ENCODE data around the gene PEF1. TPM values are rescaled to one million over a fixed set of nuclear protein-coding genes. Genes with fewer than 3 reads are reported as not detected.

PEF1 gene
- total and polyA plus RNA-seq, 2 donors (not counting 1 experiment from before 2014, with no cell fraction given): 36.7 to 49.4 TPM

GRCh38 chr1:31679676-31680230, 35.1 kb upstream of the PEF1 start:
- Histone ChIP-seq H3K9me3 (ENCODE audit: control extremely low read depth in 1 of 3, control insufficient read depth in 2 of 3, insufficient read depth in 1 of 3, low read length in 2 of 3) (no peaks in the 10 kb centered on the region), H4K20me1 (ENCODE audit: control insufficient read depth, insufficient read depth, low read length, poor library complexity, severe bottlenecking) (no peaks in the 10 kb centered on the region), H3K79me2 (ENCODE audit: control insufficient read depth, insufficient read depth, low read length) (no peaks in the 10 kb centered on the region), H3K4me1 (ENCODE audit: control insufficient read depth in 2 of 2, insufficient read depth in 2 of 2, low read length in 2 of 2) (no peaks in the 10 kb centered on the region), H3K36me3 (replicated peaks in 1 of 2; ENCODE audit: control extremely low read depth in 1 of 2, control insufficient read depth in 1 of 2, extremely low read depth in 1 of 2, insufficient read depth in 2 of 2, low read length in 1 of 2) (no peaks in the 10 kb centered on the region), H3K27me3 (replicated peaks in 1 of 4; ENCODE audit: control extremely low read depth in 1 of 4, control insufficient read depth in 3 of 4, insufficient read depth in 4 of 4, low read length in 3 of 4) (peaks cover 0 to 14% (median 0%) of the 10 kb centered on the region in 4 experiments), H2AFZ (ENCODE audit: insufficient read depth, low read depth, low read length, poor library complexity, severe bottlenecking) (no peak overlapping the region), H3K4me2 (replicated peaks; ENCODE audit: low read depth, low read length, poor library complexity, severe bottlenecking) (no peak overlapping the region), H3K4me3 (ENCODE audit: control extremely low read depth in 1 of 5, extremely low read depth in 1 of 5, insufficient read depth in 1 of 5, low read depth in 2 of 5, low read length in 4 of 5) (no peak overlapping the region), H3K27ac (ENCODE audit: low read length in 2 of 2) (no peak overlapping the region), H3K9ac (ENCODE audit: low read length) (no peak overlapping the region)
- Mint-ChIP-seq H3K4me1 (no peaks in the 10 kb centered on the region), H3K27ac (no peak overlapping the region), H3K9me3 (ENCODE audit: insufficient read depth) (no peaks in the 10 kb centered on the region), H3K27me3 (peaks cover 25% of the 10 kb centered on the region), H3K4me3 (no peak overlapping the region)
- ChIA-PET POLR2A (no interaction called here), CTCF (interaction anchor here (1.5 to 1.8 kb wide), 2 partner anchors 15 to 17 kb away, joined by 3 to 5 read pairs; no protein-coding TSS in a partner anchor)
- ATAC-seq (ENCODE audit: low read depth): no peak
- intact Hi-C loops (cut with micrococcal nuclease): no loop called here
- TF ChIP-seq, protein P1, sequence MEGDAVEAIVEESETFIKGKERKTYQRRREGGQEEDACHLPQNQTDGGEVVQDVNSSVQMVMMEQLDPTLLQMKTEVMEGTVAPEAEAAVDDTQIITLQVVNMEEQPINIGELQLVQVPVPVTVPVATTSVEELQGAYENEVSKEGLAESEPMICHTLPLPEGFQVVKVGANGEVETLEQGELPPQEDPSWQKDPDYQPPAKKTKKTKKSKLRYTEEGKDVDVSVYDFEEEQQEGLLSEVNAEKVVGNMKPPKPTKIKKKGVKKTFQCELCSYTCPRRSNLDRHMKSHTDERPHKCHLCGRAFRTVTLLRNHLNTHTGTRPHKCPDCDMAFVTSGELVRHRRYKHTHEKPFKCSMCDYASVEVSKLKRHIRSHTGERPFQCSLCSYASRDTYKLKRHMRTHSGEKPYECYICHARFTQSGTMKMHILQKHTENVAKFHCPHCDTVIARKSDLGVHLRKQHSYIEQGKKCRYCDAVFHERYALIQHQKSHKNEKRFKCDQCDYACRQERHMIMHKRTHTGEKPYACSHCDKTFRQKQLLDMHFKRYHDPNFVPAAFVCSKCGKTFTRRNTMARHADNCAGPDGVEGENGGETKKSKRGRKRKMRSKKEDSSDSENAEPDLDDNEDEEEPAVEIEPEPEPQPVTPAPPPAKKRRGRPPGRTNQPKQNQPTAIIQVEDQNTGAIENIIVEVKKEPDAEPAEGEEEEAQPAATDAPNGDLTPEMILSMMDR (IDR thresholded peaks at IDR 0.05): no peak
- no peak for TF ChIP-seq EZH2 (IDR thresholded peaks at IDR 0.05; ENCODE audit: borderline replicate concordance, insufficient read depth, low read depth, low read length, poor library complexity, severe bottlenecking)
- DNase-seq: no peak
- WGBS (ENCODE audit: insufficient coverage): 88% methylated on average over 21 of the region's 23 CpGs

DNA sequence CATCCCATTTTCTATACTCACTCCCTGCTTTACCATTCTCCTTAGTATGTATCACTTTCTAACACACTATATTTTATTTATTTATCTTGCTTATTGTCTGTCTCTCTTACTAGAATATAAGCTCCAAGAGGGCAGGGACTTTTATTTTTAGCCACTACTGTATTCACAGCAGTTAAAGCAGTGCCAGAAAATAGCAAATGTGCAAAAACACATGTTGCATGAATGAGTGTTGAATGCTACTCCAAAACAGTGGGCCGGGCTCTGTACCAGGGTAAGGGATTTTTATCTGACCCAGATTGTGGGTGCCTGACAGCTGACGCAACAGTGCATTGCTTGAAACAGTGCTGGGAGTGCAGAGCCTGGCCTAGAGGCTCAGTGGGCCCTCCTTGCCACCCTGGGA, 34.4 kb upstream of the PEF1 start:
- no peak overlapping the region for H3K4me2 ChIP-seq (replicated peaks; ENCODE audit: low read depth, low read length, poor library complexity, severe bottlenecking)
- POLR2A ChIA-PET: no interaction called here
- H3K27ac ChIP-seq (ENCODE audit: low read length in 2 of 2): no peak overlapping the region

More for the DNA sequence above, 34.4 kb upstream of the PEF1 start:
- H3K79me2 ChIP-seq (ENCODE audit: control insufficient read depth, insufficient read depth, low read length): no peaks in the 10 kb centered on the region
- TF ChIP-seq EZH2 (IDR thresholded peaks at IDR 0.05; ENCODE audit: borderline replicate concordance, insufficient read depth, low read depth, low read length, poor library complexity, severe bottlenecking): no peak
- TF ChIP-seq, protein P1 (IDR thresholded peaks at IDR 0.05): no peak
- no peaks in the 10 kb centered on the region for H3K36me3 ChIP-seq (replicated peaks in 1 of 2; ENCODE audit: control extremely low read depth in 1 of 2, control insufficient read depth in 1 of 2, extremely low read depth in 1 of 2, insufficient read depth in 2 of 2, low read length in 1 of 2)
- CTCF ChIA-PET: interaction anchor here (0.8 to 1.8 kb wide), 3 partner anchors 14 to 110 kb away, joined by 3 to 5 read pairs (median 3); no protein-coding TSS in a partner anchor
- no peak overlapping the region for H3K4me3 ChIP-seq (ENCODE audit: control extremely low read depth in 1 of 5, extremely low read depth in 1 of 5, insufficient read depth in 1 of 5, low read depth in 2 of 5, low read length in 4 of 5)
- ATAC-seq (ENCODE audit: low read depth) (no peak), DNase-seq (no peak)
- no peaks in the 10 kb centered on the region for H3K9me3 ChIP-seq (ENCODE audit: control extremely low read depth in 1 of 3, control insufficient read depth in 2 of 3, insufficient read depth in 1 of 3, low read length in 2 of 3)
- WGBS (ENCODE audit: insufficient coverage): 50% methylated on average over 2 of the region's 2 CpGs
- no peak overlapping the region for H3K9ac ChIP-seq (ENCODE audit: low read length)
- no peak overlapping the region for H2AFZ ChIP-seq (ENCODE audit: insufficient read depth, low read depth, low read length, poor library complexity, severe bottlenecking)
- Mint-ChIP-seq H3K27me3 (peaks cover 24% of the 10 kb centered on the region), H3K4me1 (no peaks in the 10 kb centered on the region), H3K9me3 (ENCODE audit: insufficient read depth) (no peaks in the 10 kb centered on the region), H3K27ac (no peak overlapping the region), H3K4me3 (no peak overlapping the region)
- intact Hi-C loops (cut with micrococcal nuclease): no loop called here
- no peaks in the 10 kb centered on the region for H3K4me1 ChIP-seq (ENCODE audit: control insufficient read depth in 2 of 2, insufficient read depth in 2 of 2, low read length in 2 of 2)
- H4K20me1 ChIP-seq (ENCODE audit: control insufficient read depth, insufficient read depth, low read length, poor library complexity, severe bottlenecking): no peaks in the 10 kb centered on the region
- H3K27me3 ChIP-seq (replicated peaks in 1 of 4; ENCODE audit: control extremely low read depth in 1 of 4, control insufficient read depth in 3 of 4, insufficient read depth in 4 of 4, low read length in 3 of 4): peaks cover 0 to 13% (median 0%) of the 10 kb centered on the region in 4 experiments
